ENCODE data around the gene SETBP1.

SETBP1 gene

DNA sequence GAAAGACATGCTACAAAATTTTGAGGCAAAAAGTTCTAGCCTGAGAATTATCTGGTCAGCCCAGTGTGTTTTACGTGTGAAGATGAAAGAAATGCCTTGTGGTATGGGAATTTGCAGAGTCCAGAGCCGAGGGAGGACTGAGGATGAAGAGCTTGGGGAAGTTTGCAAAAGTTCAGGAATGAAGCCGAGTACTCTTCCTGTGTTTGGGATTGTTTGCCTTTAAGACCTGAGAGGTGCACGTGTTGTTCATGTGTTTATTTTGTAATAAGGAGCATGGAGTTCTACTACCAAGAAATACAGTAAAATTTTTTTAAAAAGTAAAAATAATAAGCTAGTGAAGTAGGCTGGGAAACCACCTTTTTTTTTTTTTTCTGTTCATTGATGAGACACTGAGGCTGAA is 14.8 kb downstream of the SETBP1 start:
- no peak overlapping the region for H3K27ac ChIP-seq (ENCODE audit: low read depth, low read length)
- H3K4me3 ChIP-seq (ENCODE audit: low read length): no peak overlapping the region
- H3K27me3 ChIP-seq (ENCODE audit: insufficient read depth, low read length, poor library complexity): no peaks in the 10 kb centered on the region
- no CpG with 5 or more reads among the region's 4 CpGs for WGBS (ENCODE audit: extremely low coverage, insufficient coverage, low lambda C conversion rate)
- DNase-seq: no peak
- peaks cover 12% of the 10 kb centered on the region for H3K4me1 ChIP-seq (ENCODE audit: control insufficient read depth, low read depth, low read length)
- H2BK15ac ChIP-seq (replicated peaks; ENCODE audit: low read depth): no peak overlapping the region
- no peak overlapping the region for H3K4me2 ChIP-seq (ENCODE audit: low read length)
- H3K79me2 ChIP-seq (ENCODE audit: control insufficient read depth, insufficient read depth, low read length): no peaks in the 10 kb centered on the region
- H4K8ac ChIP-seq (ENCODE audit: low read depth, low read length): no peak overlapping the region
- H3K18ac ChIP-seq (ENCODE audit: low read length): no peak overlapping the region
- H3K23ac ChIP-seq (ENCODE audit: low read length): no peak overlapping the region
- H2BK5ac ChIP-seq (ENCODE audit: low read length): no peak overlapping the region
- H3K9ac ChIP-seq (ENCODE audit: low read length): no peak overlapping the region
- H2AK5ac ChIP-seq (ENCODE audit: low read length): no peak overlapping the region
- no peak overlapping the region for H3K56ac ChIP-seq (ENCODE audit: low read length)
- H2BK120ac ChIP-seq (ENCODE audit: low read depth, low read length): no peak overlapping the region
- H3K79me1 ChIP-seq (ENCODE audit: low read length): peaks cover 5% of the 10 kb centered on the region
- no peak overlapping the region for H3K4ac ChIP-seq (ENCODE audit: low read depth, low read length)
- H3K36me3 ChIP-seq (ENCODE audit: control insufficient read depth, insufficient read depth, low read length): no peaks in the 10 kb centered on the region
- H4K5ac ChIP-seq (ENCODE audit: low read length): no peak overlapping the region

DNA sequence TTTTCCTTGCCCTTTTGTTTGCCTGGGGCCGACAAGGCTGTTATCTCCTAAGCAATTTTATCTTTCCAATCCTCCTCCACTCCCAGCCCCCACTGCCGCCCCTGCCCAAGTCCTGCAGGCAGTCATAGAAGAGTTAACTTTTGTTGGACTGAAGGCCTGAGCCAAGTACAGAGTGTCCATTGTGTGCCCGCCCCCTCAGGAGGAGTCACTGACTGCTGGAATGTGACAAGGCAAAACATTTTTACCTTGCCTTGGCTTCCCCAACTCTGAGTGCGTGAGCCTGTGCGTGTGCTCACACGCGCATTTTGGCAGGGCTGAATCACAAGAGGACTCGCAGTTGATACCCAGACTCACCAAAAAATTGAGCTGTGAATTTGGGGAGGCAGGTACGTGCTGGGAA is 16.2 kb downstream of the SETBP1 start:
- no peak overlapping the region for H3K23ac ChIP-seq (ENCODE audit: low read length)
- no CpG with 5 or more reads among the region's 9 CpGs for WGBS (ENCODE audit: extremely low coverage, insufficient coverage, low lambda C conversion rate)

DNA sequence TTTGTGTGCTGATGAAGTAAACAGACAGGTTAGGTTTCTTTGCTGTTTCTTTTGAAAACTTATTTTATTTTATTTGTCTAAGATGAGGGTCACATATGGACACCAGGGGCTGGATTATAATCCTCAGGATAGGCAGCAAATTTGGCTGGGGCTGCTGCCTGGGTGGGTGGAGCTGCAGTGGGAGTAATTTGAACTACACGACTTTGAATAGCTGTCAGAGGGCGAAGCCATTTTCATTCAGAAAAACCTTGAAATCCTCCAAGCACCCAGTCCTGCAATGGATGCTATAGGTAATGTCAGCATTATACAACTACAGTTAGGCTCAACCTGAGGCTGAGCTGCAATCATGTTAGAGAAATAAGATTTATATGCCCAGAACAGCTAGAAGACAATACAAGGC is 16.6 kb downstream of the SETBP1 start:
- Histone ChIP-seq H3K4me2 (ENCODE audit: low read length) (no peak overlapping the region), H4K5ac (ENCODE audit: low read length) (no peak overlapping the region), H3K23ac (ENCODE audit: low read length) (no peak overlapping the region), H4K8ac (ENCODE audit: low read depth, low read length) (no peak overlapping the region), H3K18ac (ENCODE audit: low read length) (no peak overlapping the region), H3K36me3 (ENCODE audit: control insufficient read depth, insufficient read depth, low read length) (no peaks in the 10 kb centered on the region), H3K56ac (ENCODE audit: low read length) (peak overlapping the region; percentile 28), H2BK15ac (replicated peaks; ENCODE audit: low read depth) (no peak overlapping the region), H3K4ac (ENCODE audit: low read depth, low read length) (no peak overlapping the region), H2BK120ac (ENCODE audit: low read depth, low read length) (no peak overlapping the region), H3K9ac (ENCODE audit: low read length) (no peak overlapping the region), H3K79me2 (ENCODE audit: control insufficient read depth, insufficient read depth, low read length) (no peaks in the 10 kb centered on the region), H3K27me3 (ENCODE audit: insufficient read depth, low read length, poor library complexity) (no peaks in the 10 kb centered on the region), H2AK5ac (ENCODE audit: low read length) (peak overlapping the region; percentile 27), H3K27ac (ENCODE audit: low read depth, low read length) (no peak overlapping the region), H3K4me3 (ENCODE audit: low read length) (no peak overlapping the region), H2BK5ac (ENCODE audit: low read length) (no peak overlapping the region), H3K4me1 (ENCODE audit: control insufficient read depth, low read depth, low read length) (peaks cover 16% of the 10 kb centered on the region), H3K79me1 (ENCODE audit: low read length) (peaks cover 5% of the 10 kb centered on the region)
- WGBS (ENCODE audit: extremely low coverage, insufficient coverage, low lambda C conversion rate): no CpG with 5 or more reads among the region's 2 CpGs
- DNase-seq: no peak

More for the DNA sequence above, 16.2 kb downstream of the SETBP1 start:
- peak; percentile 57 for DNase-seq
- Histone ChIP-seq H3K27ac (ENCODE audit: low read depth, low read length) (no peak overlapping the region), H2BK5ac (ENCODE audit: low read length) (no peak overlapping the region), H3K9ac (ENCODE audit: low read length) (no peak overlapping the region), H2AK5ac (ENCODE audit: low read length) (no peak overlapping the region), H2BK15ac (replicated peaks; ENCODE audit: low read depth) (no peak overlapping the region), H3K79me2 (ENCODE audit: control insufficient read depth, insufficient read depth, low read length) (no peaks in the 10 kb centered on the region), H4K8ac (ENCODE audit: low read depth, low read length) (no peak overlapping the region), H3K79me1 (ENCODE audit: low read length) (peaks cover 5% of the 10 kb centered on the region), H3K18ac (ENCODE audit: low read length) (peak overlapping the region; percentile 33), H4K5ac (ENCODE audit: low read length) (no peak overlapping the region), H3K4me1 (ENCODE audit: control insufficient read depth, low read depth, low read length) (peaks cover 16% of the 10 kb centered on the region), H3K4me2 (ENCODE audit: low read length) (no peak overlapping the region), H3K27me3 (ENCODE audit: insufficient read depth, low read length, poor library complexity) (no peaks in the 10 kb centered on the region), H3K4me3 (ENCODE audit: low read length) (no peak overlapping the region), H3K56ac (ENCODE audit: low read length) (peak overlapping the region; percentile 28), H3K4ac (ENCODE audit: low read depth, low read length) (no peak overlapping the region), H2BK120ac (ENCODE audit: low read depth, low read length) (no peak overlapping the region), H3K36me3 (ENCODE audit: control insufficient read depth, insufficient read depth, low read length) (no peaks in the 10 kb centered on the region)

DNA sequence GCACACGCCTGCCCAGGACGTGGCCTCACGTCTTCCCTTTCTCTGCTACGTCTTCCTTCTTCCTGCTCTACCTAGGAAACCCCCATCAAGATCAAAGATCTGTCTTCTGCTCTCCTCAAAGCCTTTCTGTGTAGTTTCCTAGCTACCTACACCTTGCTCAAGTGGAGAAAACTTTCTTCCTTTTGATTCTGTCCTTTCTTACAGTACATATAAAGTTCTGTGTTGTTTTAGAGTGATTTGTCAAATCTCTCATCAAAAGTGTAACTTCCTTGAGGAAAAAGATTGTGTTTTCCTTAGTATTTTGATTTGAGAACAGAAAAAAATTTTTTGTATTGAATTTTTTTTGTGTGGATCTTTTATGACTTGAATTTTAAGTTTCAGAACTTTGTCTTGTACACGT is 17.8 kb downstream of the SETBP1 start:
- Histone ChIP-seq H3K4me3 (ENCODE audit: low read length) (no peak overlapping the region), H3K18ac (ENCODE audit: low read length) (no peak overlapping the region), H3K79me1 (ENCODE audit: low read length) (peaks cover 3% of the 10 kb centered on the region), H3K79me2 (ENCODE audit: control insufficient read depth, insufficient read depth, low read length) (no peaks in the 10 kb centered on the region), H2AK5ac (ENCODE audit: low read length) (no peak overlapping the region), H3K36me3 (ENCODE audit: control insufficient read depth, insufficient read depth, low read length) (no peaks in the 10 kb centered on the region), H3K4ac (ENCODE audit: low read depth, low read length) (no peak overlapping the region), H3K23ac (ENCODE audit: low read length) (no peak overlapping the region), H2BK15ac (replicated peaks; ENCODE audit: low read depth) (no peak overlapping the region), H3K27me3 (ENCODE audit: insufficient read depth, low read length, poor library complexity) (no peaks in the 10 kb centered on the region), H3K4me2 (ENCODE audit: low read length) (no peak overlapping the region), H2BK120ac (ENCODE audit: low read depth, low read length) (no peak overlapping the region), H3K9ac (ENCODE audit: low read length) (no peak overlapping the region), H2BK5ac (ENCODE audit: low read length) (no peak overlapping the region), H3K4me1 (ENCODE audit: control insufficient read depth, low read depth, low read length) (peaks cover 16% of the 10 kb centered on the region), H4K8ac (ENCODE audit: low read depth, low read length) (no peak overlapping the region), H4K5ac (ENCODE audit: low read length) (no peak overlapping the region), H3K56ac (ENCODE audit: low read length) (peak overlapping the region; percentile 45), H3K27ac (ENCODE audit: low read depth, low read length) (no peak overlapping the region)
- no CpG with 5 or more reads among the region's 5 CpGs for WGBS (ENCODE audit: extremely low coverage, insufficient coverage, low lambda C conversion rate)
- DNase-seq: no peak

DNA sequence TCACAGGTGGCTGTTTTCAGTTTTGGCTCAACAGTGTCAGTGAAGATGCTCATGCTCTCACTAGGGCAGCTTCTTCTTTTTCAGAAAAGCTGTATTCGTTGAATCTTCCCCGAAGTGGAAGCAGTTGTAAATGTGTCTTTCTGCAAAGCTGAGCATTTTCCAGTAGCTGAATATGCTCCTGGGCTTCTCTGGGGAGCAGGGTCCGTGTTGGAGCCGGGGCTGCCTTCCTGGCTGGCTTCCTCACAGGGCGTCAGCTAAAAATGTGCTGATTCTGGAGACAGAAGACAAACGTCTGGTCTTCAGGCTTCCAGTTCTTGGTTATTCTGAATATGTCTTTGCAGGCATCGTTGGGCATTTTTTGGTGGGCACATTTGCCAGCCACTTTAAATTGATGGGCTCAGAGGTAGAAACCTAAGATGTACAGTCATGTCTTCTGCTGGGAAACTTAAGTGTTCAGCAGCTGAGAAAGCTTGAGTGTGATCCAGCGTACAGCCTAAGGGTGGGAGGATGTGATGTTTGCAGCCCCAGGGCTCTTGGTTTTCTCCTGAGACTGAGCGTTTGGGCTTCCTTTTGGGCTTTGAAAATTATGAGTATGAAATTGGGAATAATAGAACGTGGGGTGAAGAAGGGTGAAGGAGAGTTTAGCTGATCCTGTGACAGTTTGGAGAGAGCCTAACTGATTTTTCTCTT is 19.0 kb downstream of the SETBP1 start:
- no peak overlapping the region for H2BK5ac ChIP-seq (ENCODE audit: low read length)
- no peak overlapping the region for H4K8ac ChIP-seq (ENCODE audit: low read depth, low read length)
- H3K56ac ChIP-seq (ENCODE audit: low read length): no peak overlapping the region
- no peak for DNase-seq
- no peaks in the 10 kb centered on the region for H3K36me3 ChIP-seq (ENCODE audit: control insufficient read depth, insufficient read depth, low read length)
- H2AK5ac ChIP-seq (ENCODE audit: low read length): no peak overlapping the region
- no peak overlapping the region for H3K18ac ChIP-seq (ENCODE audit: low read length)
- WGBS (ENCODE audit: extremely low coverage, insufficient coverage, low lambda C conversion rate): no CpG with 5 or more reads among the region's 10 CpGs
- no peak overlapping the region for H2BK120ac ChIP-seq (ENCODE audit: low read depth, low read length)
- no peaks in the 10 kb centered on the region for H3K79me2 ChIP-seq (ENCODE audit: control insufficient read depth, insufficient read depth, low read length)
- H3K4me2 ChIP-seq (ENCODE audit: low read length): no peak overlapping the region
- no peak overlapping the region for H3K4me3 ChIP-seq (ENCODE audit: low read length)
- peaks cover 2% of the 10 kb centered on the region for H3K79me1 ChIP-seq (ENCODE audit: low read length)
- no peak overlapping the region for H4K5ac ChIP-seq (ENCODE audit: low read length)
- H2BK15ac ChIP-seq (replicated peaks; ENCODE audit: low read depth): no peak overlapping the region
- no peak overlapping the region for H3K23ac ChIP-seq (ENCODE audit: low read length)
- no peak overlapping the region for H3K27ac ChIP-seq (ENCODE audit: low read depth, low read length)
- no peak overlapping the region for H3K4ac ChIP-seq (ENCODE audit: low read depth, low read length)
- peaks cover 16% of the 10 kb centered on the region for H3K4me1 ChIP-seq (ENCODE audit: control insufficient read depth, low read depth, low read length)
- H3K9ac ChIP-seq (ENCODE audit: low read length): no peak overlapping the region
- H3K27me3 ChIP-seq (ENCODE audit: insufficient read depth, low read length, poor library complexity): no peaks in the 10 kb centered on the region

DNA sequence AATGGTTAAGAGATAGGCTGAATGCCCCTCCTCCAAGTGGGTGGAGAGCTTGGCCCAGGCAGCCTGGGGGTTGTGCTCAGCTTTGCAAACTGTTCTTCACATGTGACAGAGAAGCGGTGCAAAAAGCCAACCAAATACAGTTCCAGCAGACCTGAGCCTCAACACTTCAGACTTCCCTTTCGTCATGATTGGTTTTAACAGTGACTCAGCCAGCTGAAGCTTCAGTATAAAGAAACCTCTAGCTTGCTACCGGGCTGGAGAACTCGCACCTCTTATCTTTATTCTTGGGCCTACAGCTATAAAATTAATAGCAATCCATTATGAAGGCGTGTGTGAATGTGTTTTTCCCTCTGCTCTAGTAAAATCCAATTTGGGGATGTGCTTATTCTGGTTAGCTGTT is 20.0 kb downstream of the SETBP1 start:
- Histone ChIP-seq H3K4me3 (ENCODE audit: low read length) (no peak overlapping the region), H2BK5ac (ENCODE audit: low read length) (no peak overlapping the region), H3K4me2 (ENCODE audit: low read length) (no peak overlapping the region), H4K8ac (ENCODE audit: low read depth, low read length) (no peak overlapping the region), H3K23ac (ENCODE audit: low read length) (no peak overlapping the region), H3K4ac (ENCODE audit: low read depth, low read length) (no peak overlapping the region), H3K27me3 (ENCODE audit: insufficient read depth, low read length, poor library complexity) (no peaks in the 10 kb centered on the region), H3K56ac (ENCODE audit: low read length) (peak overlapping the region; percentile 3), H2AK5ac (ENCODE audit: low read length) (no peak overlapping the region), H3K36me3 (ENCODE audit: control insufficient read depth, insufficient read depth, low read length) (no peaks in the 10 kb centered on the region), H3K9ac (ENCODE audit: low read length) (no peak overlapping the region), H4K5ac (ENCODE audit: low read length) (no peak overlapping the region), H3K79me2 (ENCODE audit: control insufficient read depth, insufficient read depth, low read length) (no peaks in the 10 kb centered on the region), H2BK15ac (replicated peaks; ENCODE audit: low read depth) (no peak overlapping the region), H2BK120ac (ENCODE audit: low read depth, low read length) (no peak overlapping the region), H3K18ac (ENCODE audit: low read length) (no peak overlapping the region), H3K27ac (ENCODE audit: low read depth, low read length) (no peak overlapping the region), H3K4me1 (ENCODE audit: control insufficient read depth, low read depth, low read length) (peaks cover 16% of the 10 kb centered on the region), H3K79me1 (ENCODE audit: low read length) (peaks cover 2% of the 10 kb centered on the region)
- peak; percentile 62 for DNase-seq
- WGBS (ENCODE audit: extremely low coverage, insufficient coverage, low lambda C conversion rate): no CpG with 5 or more reads among the region's 5 CpGs

Measured in mesendoderm (in vitro differentiated cells).